Vagina (tissue), 2 donors: Measurements from ENCODE around the gene VRK3.

ENCODE experiments used
- POLR2A ChIP-seq, 2 donors: fragments of 450-650 bp; IDR thresholded peaks; one replicate each; pipeline ENCODE4 v1.6.1; 2017; ENCODE audit warnings: antibody characterized with exemption in 2 of 2, mild to moderate bottlenecking in 2 of 2, moderate library complexity in 2 of 2
- TF ChIP-seq, protein P1 (sequence below), 3 experiments: fragments of 450-650 bp in 2 of 3; fragments of 200-600 bp in 1 of 3; sonication (generic) in 1 of 3; IDR thresholded peaks; one replicate each; pipeline ENCODE4 v1.5.1; 2017 to 2019; ENCODE audit warnings: antibody characterized with exemption in 3 of 3, mild to moderate bottlenecking in 2 of 3, moderate library complexity in 2 of 3

DNA sequence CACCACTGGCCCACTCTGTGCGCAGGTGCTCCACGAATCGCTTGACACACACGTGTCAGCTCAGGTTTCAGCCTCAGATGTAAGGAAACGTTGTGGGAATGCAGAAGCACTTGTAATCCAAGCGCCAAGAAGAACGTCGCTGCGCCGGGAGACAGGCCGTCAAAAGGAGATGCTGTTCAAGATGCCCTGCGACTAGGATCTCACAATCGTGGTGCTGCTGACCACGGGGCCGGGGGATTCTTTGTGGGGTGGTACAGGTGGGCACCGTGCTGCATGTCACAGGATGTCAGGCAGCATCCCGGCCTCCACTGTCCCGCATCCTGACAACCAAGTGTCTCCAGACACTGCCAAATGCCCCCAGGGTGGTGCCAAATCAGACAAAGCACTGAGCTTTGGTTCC is 47.3 kb downstream of the VRK3 start:
- TF ChIP-seq POLR2A (IDR thresholded peaks at IDR 0.05) = no peak
- TF ChIP-seq, protein P1, sequence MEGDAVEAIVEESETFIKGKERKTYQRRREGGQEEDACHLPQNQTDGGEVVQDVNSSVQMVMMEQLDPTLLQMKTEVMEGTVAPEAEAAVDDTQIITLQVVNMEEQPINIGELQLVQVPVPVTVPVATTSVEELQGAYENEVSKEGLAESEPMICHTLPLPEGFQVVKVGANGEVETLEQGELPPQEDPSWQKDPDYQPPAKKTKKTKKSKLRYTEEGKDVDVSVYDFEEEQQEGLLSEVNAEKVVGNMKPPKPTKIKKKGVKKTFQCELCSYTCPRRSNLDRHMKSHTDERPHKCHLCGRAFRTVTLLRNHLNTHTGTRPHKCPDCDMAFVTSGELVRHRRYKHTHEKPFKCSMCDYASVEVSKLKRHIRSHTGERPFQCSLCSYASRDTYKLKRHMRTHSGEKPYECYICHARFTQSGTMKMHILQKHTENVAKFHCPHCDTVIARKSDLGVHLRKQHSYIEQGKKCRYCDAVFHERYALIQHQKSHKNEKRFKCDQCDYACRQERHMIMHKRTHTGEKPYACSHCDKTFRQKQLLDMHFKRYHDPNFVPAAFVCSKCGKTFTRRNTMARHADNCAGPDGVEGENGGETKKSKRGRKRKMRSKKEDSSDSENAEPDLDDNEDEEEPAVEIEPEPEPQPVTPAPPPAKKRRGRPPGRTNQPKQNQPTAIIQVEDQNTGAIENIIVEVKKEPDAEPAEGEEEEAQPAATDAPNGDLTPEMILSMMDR (IDR thresholded peaks at IDR 0.05) = no peak
